Subcutaneous adipose tissue (tissue), 4 donors: ENCODE results near the gene PRM1. TPM values are rescaled to one million over a fixed set of nuclear protein-coding genes. Genes with fewer than 3 reads are reported as not detected.

Source experiments
- total RNA-seq, 4 donors: library from RNA; depleted of rRNA; stranded (reverse); fragments of >200 nt; gene quantifications; one replicate each; pipeline ENCODE4 v1.1.0, GENCODE V29; 2016
- TF ChIP-seq, protein P1 (sequence below): fragments of 450-650 bp; IDR thresholded peaks from one replicate; pipeline ENCODE4 v1.5.1; 2016; ENCODE audit warnings: low read depth, mild to moderate bottlenecking, control low read depth, antibody characterized with exemption, moderate library complexity

The PRM1 gene
- total RNA-seq, 4 donors from 2014 or later, result not detected

DNA sequence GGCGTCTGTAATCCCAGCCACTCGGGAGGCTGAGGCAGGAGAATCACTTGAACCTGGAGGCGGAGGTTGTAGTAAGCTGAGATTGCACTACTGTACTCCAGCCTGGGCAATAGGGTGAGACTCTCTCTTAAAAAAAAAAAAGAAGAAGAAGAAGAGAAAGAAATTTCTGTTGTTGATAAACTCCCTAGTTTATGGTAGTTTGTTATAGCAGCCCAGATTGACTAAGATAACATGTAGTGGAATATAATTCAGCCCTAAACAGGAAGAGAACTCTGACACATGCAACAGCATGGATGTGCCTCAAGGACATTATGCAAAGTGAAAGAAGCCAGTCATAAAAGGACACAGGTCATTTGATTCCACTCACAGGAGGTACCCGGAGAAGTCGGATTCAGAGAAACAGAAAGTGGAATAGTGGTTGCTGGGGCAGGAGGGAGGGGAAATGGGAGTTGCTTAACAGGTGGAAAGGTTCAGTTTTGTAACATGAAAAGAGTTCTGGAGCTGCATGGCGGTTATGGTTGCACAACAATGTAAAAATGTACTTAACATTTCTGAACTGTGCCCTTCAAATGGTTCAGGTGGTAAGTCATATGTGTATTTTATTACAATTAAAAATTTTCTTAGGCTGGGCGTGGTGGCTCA is 26.0 kb upstream of the PRM1 start:
- TF ChIP-seq, protein P1, sequence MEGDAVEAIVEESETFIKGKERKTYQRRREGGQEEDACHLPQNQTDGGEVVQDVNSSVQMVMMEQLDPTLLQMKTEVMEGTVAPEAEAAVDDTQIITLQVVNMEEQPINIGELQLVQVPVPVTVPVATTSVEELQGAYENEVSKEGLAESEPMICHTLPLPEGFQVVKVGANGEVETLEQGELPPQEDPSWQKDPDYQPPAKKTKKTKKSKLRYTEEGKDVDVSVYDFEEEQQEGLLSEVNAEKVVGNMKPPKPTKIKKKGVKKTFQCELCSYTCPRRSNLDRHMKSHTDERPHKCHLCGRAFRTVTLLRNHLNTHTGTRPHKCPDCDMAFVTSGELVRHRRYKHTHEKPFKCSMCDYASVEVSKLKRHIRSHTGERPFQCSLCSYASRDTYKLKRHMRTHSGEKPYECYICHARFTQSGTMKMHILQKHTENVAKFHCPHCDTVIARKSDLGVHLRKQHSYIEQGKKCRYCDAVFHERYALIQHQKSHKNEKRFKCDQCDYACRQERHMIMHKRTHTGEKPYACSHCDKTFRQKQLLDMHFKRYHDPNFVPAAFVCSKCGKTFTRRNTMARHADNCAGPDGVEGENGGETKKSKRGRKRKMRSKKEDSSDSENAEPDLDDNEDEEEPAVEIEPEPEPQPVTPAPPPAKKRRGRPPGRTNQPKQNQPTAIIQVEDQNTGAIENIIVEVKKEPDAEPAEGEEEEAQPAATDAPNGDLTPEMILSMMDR, result no peak

DNA sequence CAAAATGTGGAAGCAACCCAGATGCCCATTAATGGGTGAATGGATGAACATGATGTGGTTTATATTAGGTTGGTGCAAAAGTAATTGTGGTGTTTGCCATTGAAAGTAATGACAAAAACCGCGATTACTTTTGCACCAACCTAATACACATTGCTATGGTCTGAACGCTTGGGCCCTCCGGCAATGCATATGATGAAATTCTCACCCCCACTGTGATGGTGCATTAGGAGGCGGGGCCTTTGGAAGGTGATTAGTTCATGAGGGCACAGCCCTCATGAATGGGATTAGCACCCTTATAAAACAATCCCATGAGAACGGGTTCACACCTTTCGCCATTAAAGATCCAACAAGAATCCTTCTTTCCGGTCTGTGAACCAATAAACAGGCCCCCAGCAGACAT is 25.3 kb upstream of the PRM1 start:
- TF ChIP-seq, protein P1, result no peak

DNA sequence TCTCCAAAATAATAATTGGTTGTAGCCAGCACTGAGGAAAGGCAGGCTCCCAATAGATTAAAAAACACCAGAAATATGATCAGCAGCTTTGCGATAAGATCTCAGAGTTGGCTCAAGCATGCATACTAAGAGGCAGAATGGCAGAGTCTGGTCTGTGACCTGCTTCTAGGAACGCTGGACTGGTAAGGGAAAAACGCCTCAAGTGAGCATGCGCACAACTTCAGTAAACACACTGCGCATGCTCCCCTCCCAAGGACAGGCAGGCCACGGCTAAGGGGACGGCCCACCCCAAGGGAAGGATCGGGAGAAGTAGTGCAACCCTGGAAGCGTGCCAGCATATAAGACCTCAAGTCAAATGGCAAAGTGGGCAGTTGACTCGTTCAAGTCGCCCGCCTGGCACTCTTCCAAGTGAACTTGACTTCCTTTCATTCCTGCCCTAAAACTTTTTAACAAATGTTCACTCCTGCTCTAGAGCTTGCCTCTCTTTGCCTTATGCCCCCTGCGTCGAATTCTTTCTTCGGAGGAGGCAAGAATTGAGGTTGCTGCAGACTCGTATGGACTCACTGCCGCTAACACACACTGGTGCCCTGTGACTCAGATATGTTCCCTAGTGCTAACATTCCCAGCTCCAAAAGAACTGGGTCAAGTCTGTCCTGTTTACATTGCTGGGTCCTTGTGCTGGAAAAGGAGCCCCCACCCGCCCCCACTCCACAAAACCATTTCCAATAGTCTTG is 22.4 kb upstream of the PRM1 start:
- TF ChIP-seq, protein P1, result no peak

DNA sequence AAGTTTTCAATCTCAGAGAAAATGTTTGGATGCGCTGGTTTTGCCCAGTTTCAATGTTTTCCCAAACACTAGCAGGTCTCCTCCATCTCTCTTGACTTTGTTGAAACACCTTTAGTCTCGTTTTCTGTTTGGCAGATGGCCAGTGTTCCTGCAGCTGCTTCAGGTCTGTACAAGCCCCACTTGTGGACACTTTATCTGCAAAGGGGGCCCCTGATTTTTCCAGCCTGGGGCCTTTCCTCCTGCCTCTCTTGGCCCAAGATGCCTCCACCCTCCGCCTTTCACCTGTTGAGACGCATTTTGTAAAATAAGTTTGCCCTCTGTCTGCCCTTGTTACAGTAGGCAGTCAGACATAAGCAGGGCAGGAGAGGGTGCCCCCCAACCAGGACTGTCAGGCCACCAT is 21.8 kb upstream of the PRM1 start:
- TF ChIP-seq, protein P1, result no peak

DNA sequence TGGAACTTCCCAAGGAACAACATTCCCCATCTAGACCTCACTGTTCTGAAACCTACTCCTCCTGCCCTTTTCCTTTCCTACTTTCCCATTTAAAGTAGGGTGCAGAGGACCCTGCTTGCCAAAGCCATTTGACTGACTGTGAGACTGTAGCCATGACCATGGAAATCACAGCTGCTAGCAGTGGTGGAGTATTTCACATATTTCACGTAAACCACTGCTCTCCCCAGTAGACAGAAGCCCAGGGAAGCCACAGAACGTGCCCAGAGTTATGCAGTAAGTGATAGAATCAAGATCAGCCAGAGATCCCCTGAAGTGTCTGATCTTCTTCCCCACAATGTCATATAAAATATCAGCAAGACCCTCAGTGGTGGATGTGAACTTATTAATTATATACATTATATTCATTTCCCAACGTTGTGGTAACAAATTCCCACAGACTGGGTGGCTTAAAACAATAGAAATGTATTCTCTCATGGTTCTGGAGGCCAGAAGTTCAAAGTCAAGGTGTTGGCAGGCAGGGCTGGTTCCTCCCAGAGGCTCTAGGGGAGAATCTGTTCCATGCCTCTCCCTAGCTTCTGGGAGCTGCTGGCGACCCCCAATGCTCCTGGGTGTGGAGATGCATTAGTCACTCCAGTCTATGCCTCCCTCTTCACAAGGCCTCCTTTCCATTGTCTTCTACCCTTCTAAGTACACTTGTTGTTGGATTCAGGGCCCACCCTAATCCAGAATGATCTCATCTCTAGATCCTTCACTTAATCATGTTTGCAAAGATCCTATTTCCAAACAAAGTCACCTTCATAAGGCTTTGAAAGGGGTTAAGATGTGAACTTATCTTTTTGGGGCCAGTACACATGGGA is 20.7 kb upstream of the PRM1 start:
- TF ChIP-seq, protein P1, result no peak

DNA sequence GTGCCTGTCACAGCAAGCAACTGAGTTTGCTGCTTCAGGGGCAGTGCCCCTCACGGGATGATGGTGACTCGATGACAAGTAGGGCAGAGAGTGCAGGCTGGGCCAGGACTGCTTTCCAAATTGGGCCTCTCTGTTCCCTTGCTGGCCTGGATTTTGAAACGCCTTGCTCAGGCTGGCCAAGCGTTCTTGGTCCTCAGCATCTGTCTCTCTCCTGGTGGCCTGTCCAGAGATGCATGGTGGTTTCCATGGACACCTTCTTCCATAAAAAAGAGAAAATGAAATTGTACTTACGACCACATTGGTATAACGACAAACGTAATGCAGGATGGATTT is 19.4 kb upstream of the PRM1 start:
- TF ChIP-seq, protein P1, result no peak
